HuH-7.5 (cell line): Measurements from ENCODE around the gene KIAA0753.

Source experiments
- DNase-seq: peaks from one replicate; pipeline ENCODE4 v3.0.0; 2011; ENCODE audit warnings: low spot score

The KIAA0753 gene

GRCh38 chr17:6547336-6547735, 93.2 kb downstream of the KIAA0753 start:
- no peak for DNase-seq

GRCh38 chr17:6546069-6546718, 94.3 kb downstream of the KIAA0753 start:
- DNase-seq = no peak

GRCh38 chr17:6545291-6545690, 95.2 kb downstream of the KIAA0753 start:
- DNase-seq = no peak

DNA sequence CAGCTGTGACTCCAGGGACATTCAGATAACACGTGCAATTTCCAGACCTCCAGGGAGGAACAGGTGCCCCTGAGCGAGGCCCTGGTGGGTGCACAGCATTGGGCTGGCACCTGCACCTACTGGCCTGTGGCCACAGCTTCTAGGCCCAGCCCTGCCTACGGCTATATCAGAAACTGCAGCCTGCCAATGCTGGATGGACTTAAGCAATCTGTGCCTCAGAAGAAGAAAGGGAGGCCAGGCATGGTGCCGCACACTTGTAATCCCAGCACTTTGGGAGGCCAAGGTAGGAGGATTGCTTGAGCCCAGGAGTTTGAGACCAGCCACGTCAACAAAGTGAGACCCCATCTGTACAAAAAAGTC, 96.5 kb downstream of the KIAA0753 start:
- no peak for DNase-seq

DNA sequence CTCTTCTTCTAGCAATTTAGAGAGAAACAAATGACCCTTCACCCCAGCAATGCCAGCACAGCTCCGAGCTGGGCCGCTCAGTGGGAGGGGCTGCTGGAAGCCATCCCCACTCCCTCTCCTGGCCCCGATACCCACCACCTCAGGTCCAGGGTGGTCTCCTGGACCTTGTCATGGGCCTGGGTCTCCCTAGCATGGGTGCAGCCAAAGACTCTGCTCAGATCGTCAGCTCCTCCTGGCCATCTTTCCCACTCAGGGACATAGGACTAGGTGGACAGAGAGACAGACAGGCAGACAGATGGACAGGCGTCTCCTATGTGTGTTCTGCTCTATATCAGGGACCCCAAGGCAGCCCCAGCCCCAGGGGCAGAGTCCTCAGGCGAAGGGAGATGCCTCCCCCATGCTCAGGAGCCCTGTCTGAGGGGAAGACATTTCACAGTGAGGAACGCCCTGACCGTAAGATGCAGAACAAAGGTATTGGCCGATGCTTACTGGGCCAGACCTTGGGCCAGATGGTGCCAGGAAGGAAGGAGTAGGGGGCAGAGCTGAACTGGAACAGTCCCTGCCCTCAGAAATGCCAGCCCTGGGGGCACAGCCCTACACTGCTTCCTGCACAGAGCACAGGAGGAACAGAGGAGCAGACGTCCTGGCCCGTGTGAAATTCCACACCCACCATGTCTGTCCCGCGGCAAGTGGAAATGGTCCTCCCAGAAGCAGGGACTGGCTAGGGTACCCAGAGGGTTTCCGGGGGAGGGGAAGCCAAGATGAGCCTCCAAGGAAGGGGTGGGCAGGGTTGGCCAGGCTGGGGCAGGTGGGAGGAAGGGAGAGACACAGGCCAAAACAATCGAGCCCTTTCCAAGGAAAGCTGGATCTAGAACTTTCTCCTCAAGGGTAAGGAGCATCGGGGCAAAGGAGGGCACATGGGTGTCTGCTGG, 97.2 kb downstream of the KIAA0753 start:
- no peak for DNase-seq

GRCh38 chr17:6542577-6542976, 97.9 kb downstream of the KIAA0753 start:
- DNase-seq = no peak

DNA sequence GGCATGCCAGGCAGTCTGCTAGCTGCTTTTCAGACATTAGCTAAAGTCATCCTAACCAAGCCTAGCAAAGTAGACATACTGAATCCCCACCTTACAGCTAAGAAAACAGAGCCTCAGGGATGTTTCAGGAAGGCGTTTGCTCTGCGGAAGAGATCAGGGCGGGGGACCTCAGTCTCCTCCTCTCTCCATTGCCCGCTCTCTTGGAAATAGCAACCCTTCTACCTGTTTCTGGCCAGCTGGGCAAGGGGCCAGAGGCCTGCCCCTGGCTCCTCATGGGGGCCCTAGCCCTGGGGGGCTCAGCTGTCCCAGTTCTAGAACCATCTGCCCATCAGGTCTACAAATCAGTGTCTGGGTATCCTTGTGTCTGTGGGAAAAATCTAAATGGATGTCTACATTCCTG, 98.6 kb downstream of the KIAA0753 start:
- no peak for DNase-seq

GRCh38 chr17:6539871-6540270, 100.6 kb downstream of the KIAA0753 start:
- no peak for DNase-seq

DNA sequence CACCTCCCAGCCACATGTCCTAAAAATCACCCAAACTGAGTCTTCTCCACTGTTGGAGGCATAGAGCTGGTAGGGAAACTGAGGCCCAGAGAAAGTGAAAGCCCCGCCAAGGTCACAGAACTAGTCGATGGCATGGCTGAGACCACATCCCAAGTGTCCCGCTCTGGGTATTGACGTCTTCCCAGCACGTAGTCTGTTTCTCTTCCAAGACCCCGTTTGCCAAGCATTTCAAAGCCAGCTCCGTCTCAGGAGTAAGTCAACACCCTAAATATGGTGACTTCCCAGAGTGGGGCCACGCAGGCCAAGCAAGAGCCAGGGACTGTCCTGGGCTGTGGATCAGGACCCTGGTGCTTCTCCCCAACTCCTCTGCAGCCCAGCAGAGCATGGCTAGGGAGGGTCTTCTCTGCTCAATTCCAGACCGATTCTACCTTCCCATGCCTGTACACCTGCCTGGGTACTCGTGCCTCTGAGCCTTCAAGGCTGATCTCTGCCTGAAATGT, 103.9 kb downstream of the KIAA0753 start:
- no peak for DNase-seq

GRCh38 chr17:6536053-6536452, 104.5 kb downstream of the KIAA0753 start:
- no peak for DNase-seq

DNA sequence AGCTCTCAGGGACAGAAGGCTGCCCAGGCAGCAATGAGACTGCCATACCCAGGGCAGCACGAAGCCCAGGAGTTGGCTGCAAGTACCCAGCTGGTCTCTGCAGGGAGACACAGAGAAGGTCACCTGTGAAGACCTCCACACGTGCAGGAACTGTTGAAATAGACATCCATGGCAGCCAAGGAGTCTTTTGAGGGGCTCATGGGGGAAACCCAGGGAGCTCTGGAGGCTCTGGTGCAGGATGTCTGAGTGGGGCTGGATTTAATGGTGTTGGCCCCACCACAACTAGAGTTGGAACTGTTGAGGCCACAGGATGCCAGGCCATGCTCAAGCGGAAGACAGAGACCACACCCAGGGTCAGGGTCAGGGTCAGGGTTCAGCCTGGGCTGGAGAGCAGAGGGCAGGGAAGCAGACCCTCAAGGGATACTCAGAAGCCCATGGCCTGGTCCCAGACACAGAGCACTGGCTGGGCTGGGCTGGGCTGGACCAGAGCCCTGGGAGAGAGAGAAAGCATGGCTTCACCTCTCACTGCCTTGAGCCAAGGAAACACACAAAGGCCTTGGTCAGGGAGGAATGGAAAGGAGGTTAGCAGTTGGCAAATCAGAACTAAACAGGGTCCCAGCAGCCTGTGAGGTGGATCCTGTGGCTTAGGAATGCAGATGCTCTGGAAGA, 105.5 kb downstream of the KIAA0753 start:
- DNase-seq = no peak

DNA sequence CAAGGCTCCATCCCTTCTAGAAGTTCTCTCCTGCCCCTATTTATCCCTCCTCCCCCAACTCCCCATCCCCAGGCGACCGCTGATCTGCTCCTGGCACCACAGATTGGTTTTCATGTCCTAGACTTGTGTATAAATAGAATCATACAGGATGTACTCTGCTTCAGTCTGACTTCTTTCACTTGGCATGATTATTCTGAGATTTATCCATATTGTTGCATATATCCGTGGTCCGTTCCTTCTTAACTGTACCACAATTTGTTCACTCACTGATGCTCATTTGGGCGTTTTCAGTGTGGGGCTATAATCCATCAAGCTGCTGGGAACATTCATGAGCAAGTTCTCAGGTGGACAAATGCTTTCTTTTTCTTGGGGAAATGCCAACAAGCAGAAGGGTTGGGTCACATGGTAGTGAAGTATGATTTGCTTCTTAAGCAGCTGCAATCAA, 108.0 kb downstream of the KIAA0753 start:
- no peak for DNase-seq

DNA sequence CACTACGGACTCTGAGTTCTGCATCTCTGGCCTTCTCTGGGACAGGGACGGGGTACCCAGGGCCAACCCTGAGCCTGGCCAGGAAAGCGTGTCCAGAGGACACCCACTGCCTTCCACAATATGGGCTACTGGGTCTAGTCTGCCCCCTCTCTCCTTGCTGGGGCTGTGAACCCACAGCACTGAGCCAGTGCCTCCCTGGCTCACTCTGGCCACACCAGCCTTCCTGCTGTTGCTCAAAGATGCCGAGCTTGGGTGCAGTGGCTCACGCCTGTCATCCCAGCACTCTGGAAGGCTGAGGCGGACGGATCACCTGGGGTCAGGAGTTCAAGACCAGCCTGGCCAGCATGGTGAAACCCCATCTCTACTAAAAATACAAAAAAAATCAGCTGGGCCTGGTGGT, 108.9 kb downstream of the KIAA0753 start:
- DNase-seq = no peak

DNA sequence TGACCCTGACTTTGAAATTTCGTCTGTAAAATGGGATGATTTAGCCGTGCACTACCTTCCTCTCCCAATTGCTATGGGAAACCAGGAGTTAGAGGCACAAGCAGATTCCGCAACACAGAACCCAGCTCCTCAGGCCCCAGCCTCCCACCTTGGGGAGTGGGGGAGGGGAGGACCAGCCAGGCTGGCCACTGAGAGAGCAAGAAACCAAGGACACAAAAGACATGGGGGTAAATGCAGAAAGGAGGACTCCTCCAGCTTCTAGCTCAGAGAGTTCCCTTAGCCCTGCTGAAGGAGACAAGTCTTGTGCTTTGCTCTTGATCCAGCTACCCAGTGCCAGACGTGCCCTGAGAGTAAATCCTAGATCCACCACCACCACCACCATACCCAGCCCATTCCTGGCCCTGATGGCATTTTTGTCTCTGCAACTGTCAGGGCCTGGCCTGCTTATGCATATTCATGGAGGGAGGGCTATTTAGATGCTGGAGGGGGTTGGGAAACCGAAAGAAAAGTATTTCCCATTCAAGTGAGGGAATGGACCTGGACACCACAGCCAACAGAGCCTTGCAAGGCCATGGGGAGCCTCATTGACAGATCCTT, 110.1 kb downstream of the KIAA0753 start:
- no peak for DNase-seq

DNA sequence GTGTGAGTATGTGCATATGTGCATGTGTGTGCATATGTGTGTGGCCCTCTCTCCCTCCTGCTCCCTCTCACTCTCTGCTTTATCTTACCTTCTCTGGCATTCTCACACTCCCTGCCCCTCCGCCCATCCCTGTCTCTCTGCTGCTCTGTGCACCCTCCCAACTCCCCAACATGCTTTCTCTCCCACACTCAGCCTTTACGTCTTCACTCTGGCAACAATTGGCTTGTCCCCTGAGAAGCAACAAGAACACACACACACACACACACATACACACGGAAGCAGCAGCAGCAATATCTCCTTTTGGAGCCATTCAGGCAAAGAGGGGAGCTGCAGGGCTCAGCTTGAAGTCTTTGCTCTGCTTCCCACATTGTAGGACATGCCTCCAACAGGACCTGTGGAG, 112.0 kb downstream of the KIAA0753 start:
- no peak for DNase-seq
